Measurements from ENCODE around the gene LYL1. TPM values are rescaled to one million over a fixed set of nuclear protein-coding genes. Genes with fewer than 3 reads are reported as not detected.

The LYL1 gene
- total and polyA plus RNA-seq, 9 of the 15 experiments (the other 6 are each of a cell fraction or from before 2014, with no cell fraction given), result 1.3 to 266 (median 34.0) TPM

GRCh38 chr19:13083627-13084026 lies 19.0 kb downstream of the LYL1 start (continued):
- TF ChIP-seq ATF1 (CRISPR knock-in tag; IDR thresholded peaks at IDR 0.05) (no peak), ATF1 (tag; IDR thresholded peaks at IDR 0.05) (no peak), DEAF1 (CRISPR knock-in tag; IDR thresholded peaks at IDR 0.05) (no peak), RERE (CRISPR knock-in tag; IDR thresholded peaks at IDR 0.05; ENCODE audit: borderline replicate concordance) (no peak), SIN3A (IDR thresholded peaks at IDR 0.05; ENCODE audit: borderline replicate concordance in 2 of 2, control insufficient read depth in 1 of 2, low read depth in 2 of 2, low read length in 2 of 2) (no peak)

Measured in K562 (cell line).